22Rv1 (cell line): Measurements from ENCODE around the gene MAN1C1.

Source experiments
- CTCF ChIP-seq: fragments of 450-650 bp; IDR thresholded peaks from 2 replicates; pipeline ENCODE4 v1.5.1; 2017; ENCODE audit warnings: mild to moderate bottlenecking
- ZFX ChIP-seq: fragments of 450-650 bp; IDR thresholded peaks from 2 replicates; pipeline ENCODE4 v1.6.1; 2017; ENCODE audit warnings: antibody characterized with exemption, borderline replicate concordance

DNA sequence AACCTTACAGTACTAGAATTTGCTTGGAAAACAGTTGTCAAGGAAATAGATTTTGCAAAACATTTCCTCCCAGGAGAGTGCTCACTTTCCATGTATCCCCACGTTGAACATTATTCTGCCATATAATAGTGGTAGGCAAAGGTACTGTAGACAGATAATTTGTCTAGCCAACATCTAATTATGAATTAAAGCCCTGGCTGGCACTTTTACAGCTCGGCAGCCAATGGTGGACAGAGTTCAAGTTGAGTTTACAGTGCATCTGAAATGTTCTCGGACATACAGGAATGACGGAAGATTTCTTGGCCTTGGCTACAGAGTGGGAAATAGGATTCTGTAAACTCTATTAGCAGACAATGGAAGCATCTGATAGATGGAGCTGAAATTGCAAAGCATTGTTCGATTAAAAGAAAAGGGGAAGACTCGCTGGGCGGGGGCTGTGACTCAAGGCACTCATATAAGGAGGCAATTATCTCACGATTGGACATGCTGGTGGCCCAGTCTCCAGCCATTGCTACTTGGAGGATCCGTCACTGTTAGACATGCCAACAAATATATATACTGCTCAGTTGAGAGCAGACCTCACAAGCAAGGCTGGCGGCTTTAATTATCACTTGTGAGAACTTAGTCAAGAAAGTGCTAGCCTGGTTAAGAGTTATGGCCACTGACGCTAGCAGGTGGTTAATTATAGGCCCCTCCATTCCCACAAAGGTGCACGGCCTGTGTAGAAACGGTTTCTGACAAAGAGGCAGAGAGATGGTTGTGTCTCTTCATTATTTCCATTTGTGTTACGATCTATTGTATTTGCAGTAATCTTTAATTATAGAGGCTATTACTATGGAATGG lies 48.0 kb downstream of the MAN1C1 start:
- TF ChIP-seq CTCF (no peak), ZFX (no peak)
